Measurements from ENCODE around the gene GLOD5. TPM values are rescaled to one million over a fixed set of nuclear protein-coding genes. Genes with fewer than 3 reads are reported as not detected.

GLOD5 gene
- polyA plus RNA-seq, 1 experiment = not detected

GRCh38 chrX:48782795-48783194 is 21.2 kb downstream of the GLOD5 start:
- no peak overlapping the region for H3K4me3 ChIP-seq (ENCODE audit: low read depth, low read length)
- H3K27me3 ChIP-seq (ENCODE audit: control insufficient read depth, insufficient read depth, low read length) = no peaks in the 10 kb centered on the region
- no peaks in the 10 kb centered on the region for H3K36me3 ChIP-seq (ENCODE audit: control insufficient read depth, insufficient read depth, low read length)
- TF ChIP-seq CTCF (IDR thresholded peaks at IDR 0.05; ENCODE audit: insufficient read depth, low read depth, low read length) = no peak
- ChIA-PET CTCF (no interaction called here), POLR2A (no interaction called here)
- DNase-seq (ENCODE audit: low read depth) = no peak

- CTCF ChIA-PET = no interaction called here
- H3K36me3 ChIP-seq (ENCODE audit: control insufficient read depth, insufficient read depth, low read length) = no peaks in the 10 kb centered on the region
- H3K4me3 ChIP-seq (ENCODE audit: low read depth, low read length) = no peak overlapping the region
- no peak for DNase-seq (ENCODE audit: low read depth)
- POLR2A ChIA-PET = interaction anchor here (0.6 kb wide), 1 partner anchor 81 kb away, joined by 11 read pairs; no protein-coding TSS in a partner anchor
- no peaks in the 10 kb centered on the region for H3K27me3 ChIP-seq (ENCODE audit: control insufficient read depth, insufficient read depth, low read length)
- TF ChIP-seq CTCF (IDR thresholded peaks at IDR 0.05; ENCODE audit: insufficient read depth, low read depth, low read length) = no peak
These were observed 23.2 kb downstream of the GLOD5 start for GRCh38 chrX:48784726-48785125.

DNA sequence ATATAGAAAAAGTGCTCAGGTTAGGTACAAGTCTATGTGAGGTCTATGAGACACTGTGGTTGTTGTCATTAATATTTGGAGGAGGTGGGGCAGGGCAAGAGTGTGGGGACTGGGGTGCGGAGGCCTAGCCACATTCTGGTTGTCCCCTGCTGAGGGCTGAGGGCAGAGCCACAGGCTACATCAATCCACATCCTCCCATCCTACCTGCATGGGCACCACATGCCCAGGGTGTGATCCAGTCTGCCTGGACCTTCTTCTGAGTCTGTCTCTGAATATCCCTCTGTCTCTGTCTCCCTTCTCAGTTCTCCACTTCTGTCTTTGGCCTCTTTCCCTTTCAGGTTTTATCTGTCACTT is 23.6 kb downstream of the GLOD5 start:
- Histone ChIP-seq H3K4me3 (ENCODE audit: low read depth, low read length) (no peak overlapping the region), H3K36me3 (ENCODE audit: control insufficient read depth, insufficient read depth, low read length) (no peaks in the 10 kb centered on the region), H3K27me3 (ENCODE audit: control insufficient read depth, insufficient read depth, low read length) (no peaks in the 10 kb centered on the region)
- POLR2A ChIA-PET = interaction anchor here (0.6 kb wide), 1 partner anchor 81 kb away, joined by 11 read pairs; no protein-coding TSS in a partner anchor
- CTCF ChIA-PET = no interaction called here
- no peak for DNase-seq (ENCODE audit: low read depth)
- TF ChIP-seq CTCF (IDR thresholded peaks at IDR 0.05; ENCODE audit: insufficient read depth, low read depth, low read length) = no peak

GRCh38 chrX:48785540-48786214 is 24.1 kb downstream of the GLOD5 start:
- Histone ChIP-seq H3K27me3 (ENCODE audit: control insufficient read depth, insufficient read depth, low read length) (no peaks in the 10 kb centered on the region), H3K4me3 (ENCODE audit: low read depth, low read length) (no peak overlapping the region), H3K36me3 (ENCODE audit: control insufficient read depth, insufficient read depth, low read length) (no peaks in the 10 kb centered on the region)
- TF ChIP-seq CTCF (IDR thresholded peaks at IDR 0.05; ENCODE audit: insufficient read depth, low read depth, low read length) = no peak
- POLR2A ChIA-PET = no interaction called here
- DNase-seq (ENCODE audit: low read depth) = no peak
- CTCF ChIA-PET = no interaction called here

- ChIA-PET POLR2A (no interaction called here), CTCF (no interaction called here)
- Histone ChIP-seq H3K27me3 (ENCODE audit: control insufficient read depth, insufficient read depth, low read length) (no peaks in the 10 kb centered on the region), H3K36me3 (ENCODE audit: control insufficient read depth, insufficient read depth, low read length) (no peaks in the 10 kb centered on the region), H3K4me3 (ENCODE audit: low read depth, low read length) (no peak within 1 kb of the TSS)
- TF ChIP-seq CTCF (IDR thresholded peaks at IDR 0.05; ENCODE audit: insufficient read depth, low read depth, low read length) = no peak
- no peak for DNase-seq (ENCODE audit: low read depth)
These were observed 24.8 kb downstream of the GLOD5 start, which contains the start of gene GATA1 for GRCh38 chrX:48786341-48786800. Gene GATA1, plus strand, starts transcription at chrX:48786590. Its CDS starts 4,520 bp downstream, at chrX:48791110.

All from BJ (cell line).